SKM-1 treated with dmso at 0.1 percent for 144 hours (cell line): Measurements from ENCODE around the gene CASP12.

ENCODE experiments used
- DNase-seq: peaks from one replicate; lab custom pipeline; 2025; ENCODE audit not compliant: unreplicated experiment; lab: John Stamatoyannopoulos, UW

CASP12 gene

DNA sequence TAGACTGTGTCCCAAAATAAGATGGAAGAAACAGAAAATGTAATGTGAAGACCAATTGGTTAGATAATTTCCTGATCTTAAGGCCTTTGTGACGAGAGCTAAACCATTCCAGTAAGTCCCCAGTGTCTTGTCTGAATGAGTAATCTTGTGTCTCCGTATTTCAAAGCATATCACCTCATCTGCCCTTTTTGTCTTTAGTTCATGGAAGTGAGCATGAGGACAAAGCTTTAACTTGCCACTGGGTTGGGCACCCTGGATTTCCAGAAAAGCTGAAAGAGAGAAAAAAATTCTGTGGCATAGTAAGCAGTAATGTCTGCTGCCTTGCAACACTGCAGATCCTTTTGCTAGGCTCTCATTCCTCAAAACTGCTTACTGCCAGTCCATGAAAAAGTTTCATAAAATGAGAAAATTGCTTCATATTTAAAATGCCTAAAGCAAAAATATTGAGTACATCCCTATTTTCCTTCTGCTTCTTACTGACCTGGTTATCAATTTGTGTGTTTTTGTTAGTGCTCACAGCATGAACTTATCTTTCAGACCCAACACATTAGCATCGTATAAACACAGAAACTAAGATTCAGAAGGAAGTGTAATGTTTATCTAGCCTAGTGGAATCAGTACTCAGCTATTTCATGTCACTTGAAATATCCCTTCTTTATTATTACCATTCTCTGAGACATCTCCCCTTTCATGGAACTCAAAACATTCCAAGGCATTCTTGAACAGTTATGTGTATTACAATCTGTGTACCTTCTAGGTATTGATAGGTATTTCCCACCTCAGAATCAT lies 5.3 kb downstream of the CASP12 start:
- no peak for DNase-seq

DNA sequence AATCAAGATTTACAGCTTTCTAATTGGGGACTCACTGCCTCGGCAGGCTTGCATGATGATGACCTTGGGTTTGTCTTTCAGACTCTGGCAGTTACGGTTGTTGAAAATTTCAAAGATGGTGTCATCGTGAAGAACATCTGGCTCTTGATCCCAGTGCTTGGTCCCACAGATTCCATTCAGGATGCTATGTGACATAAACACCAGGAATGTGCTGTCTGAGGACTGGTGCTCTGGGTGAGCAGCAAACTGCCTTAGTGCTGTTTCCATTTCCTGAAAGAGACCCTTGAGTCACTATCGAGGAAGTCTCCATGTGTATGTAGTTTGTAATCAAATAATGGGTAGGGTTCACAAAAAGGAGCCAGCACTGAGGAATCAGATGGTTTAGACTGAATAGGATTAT lies 7.1 kb downstream of the CASP12 start:
- DNase-seq: no peak

DNA sequence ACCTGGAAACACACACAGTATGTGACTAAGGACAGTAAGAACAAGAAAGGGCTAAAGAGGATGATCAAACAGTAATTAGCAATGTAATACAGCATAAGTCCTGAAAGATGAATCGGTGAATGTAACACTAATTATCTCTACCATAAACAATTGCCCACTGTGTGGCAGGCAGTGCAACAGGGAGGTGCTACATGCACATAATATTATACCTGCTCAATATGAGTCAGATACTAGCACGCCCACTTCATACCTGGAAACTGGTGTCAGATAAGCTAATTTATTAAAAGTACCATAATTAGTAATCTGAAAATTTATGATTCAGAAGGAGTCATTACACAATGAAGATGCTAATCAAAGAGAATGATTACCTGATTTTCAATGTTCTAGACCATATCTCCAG lies 14.9 kb downstream of the CASP12 start:
- no peak for DNase-seq

DNA sequence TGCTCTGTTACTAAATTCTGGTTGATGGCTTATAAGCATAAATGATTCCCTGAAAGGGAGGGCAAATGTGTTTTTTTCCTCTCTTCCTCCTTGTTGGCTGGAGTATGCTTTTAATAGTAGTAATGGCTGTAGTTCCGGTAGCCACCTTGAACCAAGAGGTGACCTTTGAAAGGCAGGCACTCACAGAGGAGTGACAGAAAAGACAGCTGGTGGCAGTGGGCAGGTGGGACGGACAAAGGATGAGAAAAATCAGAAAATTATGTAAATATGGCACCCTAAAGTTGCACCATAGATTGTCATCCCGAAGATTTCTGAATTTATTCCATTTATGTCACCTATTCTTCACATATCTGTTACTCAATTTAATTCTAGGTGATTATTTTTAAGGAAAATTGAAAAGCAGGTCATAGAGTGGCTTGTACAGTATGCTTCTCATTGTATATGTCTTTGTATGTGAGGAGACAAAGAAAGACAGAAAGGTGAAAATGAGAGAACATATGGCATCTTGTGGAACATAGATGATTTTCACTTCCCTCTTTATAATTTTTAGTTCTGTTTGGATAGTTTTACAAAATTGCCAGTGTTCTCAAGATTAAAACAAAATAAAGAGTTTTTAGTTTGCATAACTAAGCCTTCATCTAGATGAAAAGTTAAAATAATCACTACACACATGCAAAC lies 17.0 kb downstream of the CASP12 start:
- DNase-seq: no peak

DNA sequence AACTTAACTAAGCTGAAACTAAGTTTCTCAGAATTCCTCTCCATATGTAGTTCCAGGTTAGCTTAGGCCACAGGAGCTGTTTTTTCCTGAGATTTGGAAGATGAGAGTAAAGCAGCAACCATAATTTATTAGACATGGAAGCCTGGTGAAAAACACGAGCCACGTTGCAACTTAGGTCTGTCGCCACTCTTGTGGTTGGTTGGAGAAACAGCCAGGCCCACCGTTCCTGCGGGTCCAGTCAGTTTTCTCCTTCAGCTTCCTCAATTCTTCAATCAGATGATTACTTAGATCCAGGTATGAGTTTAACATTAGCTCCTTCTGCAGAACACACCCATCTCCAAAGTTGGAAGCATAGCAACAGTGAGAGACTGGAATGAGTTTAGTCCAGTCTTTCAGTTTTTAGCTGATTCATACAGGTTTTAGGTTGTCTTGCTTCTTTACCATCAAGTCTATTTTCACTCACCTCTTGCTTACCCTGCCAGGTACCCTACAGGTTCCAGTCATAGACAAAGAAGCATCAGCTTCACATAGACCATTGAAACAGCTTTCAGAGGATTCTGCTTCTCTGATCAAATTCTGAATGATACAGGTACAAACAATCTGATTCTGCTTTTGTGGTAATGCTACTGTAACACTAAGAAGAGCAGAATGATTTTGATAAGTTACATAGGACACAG lies 18.6 kb downstream of the CASP12 start:
- DNase-seq: no peak

DNA sequence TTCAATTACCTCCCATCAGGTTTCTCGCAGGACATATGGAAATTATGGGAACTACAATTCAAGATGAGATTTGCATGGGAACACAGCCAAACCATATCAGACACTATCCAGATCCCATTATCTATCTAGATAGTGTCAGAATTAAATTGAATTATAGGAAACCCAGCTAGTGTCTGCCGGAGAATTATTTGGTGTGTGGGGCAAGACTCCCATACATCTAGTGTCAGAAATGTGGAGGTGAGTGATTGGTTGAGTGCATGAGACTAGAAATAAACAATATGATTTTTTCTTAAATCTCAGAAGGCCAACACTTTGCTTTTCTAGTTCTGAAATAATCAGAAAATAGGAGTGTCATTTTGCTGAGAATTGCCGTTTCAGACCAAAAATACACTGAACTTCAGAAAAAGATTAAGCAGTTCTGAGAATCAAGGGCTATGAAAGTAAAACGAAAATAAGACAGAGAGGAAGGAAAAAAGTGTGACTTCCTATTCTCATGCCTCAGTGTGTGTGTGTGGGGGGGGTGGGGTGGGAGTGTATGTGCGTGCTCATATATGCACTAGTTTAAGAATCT lies 21.3 kb downstream of the CASP12 start:
- DNase-seq: no peak

DNA sequence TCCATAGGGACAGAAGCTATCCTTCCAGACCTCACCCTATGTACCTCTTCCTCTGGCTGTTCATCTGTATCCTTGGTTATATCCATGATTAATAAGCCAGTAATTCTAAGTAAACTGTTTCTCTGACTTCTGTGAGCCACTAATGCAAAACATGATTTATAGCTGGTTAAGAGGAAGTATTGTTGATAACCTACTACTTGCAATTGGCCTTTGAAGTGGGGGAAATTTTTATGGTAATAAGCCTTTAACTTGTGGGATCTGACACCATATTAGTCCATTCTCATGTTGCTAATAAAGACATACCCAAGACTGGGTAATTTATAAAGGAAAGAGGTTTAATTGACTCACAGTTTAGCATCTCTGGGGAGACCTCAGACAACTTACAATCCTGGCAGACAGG lies 21.9 kb downstream of the CASP12 start:
- DNase-seq: no peak

DNA sequence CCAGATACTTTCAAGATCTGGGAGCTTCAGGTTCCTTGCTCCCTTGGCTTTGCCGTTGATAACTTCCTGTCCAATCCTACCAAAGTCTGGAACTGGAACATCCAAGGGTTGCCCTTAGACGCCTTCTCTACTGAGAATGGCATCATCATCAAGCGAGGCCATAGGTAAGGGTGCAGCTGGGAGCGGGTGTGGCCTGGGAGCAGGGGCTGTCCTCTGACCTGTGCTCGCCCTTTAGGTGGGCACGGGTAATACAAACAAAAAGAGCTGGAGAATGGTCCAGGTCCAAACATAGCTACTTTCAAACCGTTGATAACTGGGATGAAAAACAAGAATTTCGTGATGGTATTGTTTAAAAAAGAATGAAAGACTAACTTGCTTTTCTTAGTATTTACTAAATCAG lies 25.0 kb downstream of the CASP12 start:
- DNase-seq: no peak

DNA sequence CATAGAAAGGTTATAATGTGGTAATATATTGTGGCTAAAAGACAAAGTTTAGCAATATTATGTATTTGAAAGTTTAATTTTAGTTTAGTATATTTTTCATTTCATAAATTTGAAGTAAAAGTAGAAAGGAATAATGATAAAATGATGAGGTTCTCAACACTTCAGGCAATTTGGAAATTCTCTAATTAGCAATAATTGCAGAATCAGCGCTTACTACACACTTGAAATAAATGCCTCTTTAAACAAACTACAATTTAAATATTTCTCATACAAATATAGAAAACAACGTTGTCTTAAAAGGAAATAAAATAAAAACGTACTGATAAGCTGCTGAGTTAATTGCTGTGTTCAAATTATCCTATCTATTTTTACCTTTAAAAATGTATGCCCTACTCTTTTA lies 25.9 kb downstream of the CASP12 start:
- no peak for DNase-seq

DNA sequence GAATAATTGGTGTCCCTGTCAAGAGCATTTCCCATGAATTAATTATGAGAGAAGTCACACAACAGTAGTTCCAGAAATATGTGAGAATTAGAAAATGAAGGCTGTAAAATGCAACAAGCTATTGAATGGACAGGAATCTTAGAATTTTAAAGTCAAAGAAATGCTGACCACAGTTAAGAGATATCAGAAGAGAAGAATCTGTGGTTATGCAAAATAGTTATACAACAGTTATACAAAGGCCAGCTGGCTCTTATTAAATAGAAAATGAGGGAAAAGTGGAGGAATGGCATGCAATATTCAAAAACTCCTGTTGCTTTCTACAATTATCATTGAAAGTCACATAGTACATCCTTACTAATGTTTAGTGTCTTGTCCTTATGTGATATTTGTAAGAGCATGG lies 27.4 kb downstream of the CASP12 start:
- DNase-seq: no peak

DNA sequence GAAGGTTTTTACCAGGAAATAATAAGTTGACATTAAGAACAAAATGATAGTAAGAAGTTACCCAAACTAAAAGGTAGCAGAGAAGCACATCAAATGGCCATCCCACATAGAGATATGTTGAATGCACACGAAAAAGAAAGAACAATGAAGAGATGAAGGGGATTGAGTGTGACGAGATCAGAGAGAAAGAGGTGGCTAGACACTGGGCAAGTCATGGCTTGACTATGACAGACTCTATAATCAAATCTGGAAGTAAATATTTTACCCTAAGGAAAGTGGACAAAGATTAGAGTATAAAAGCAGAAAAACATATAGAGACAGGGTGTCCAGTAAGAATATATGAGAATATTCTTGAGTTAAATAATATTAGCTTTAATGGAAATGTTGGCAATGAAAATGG lies 31.4 kb downstream of the CASP12 start:
- DNase-seq: no peak

DNA sequence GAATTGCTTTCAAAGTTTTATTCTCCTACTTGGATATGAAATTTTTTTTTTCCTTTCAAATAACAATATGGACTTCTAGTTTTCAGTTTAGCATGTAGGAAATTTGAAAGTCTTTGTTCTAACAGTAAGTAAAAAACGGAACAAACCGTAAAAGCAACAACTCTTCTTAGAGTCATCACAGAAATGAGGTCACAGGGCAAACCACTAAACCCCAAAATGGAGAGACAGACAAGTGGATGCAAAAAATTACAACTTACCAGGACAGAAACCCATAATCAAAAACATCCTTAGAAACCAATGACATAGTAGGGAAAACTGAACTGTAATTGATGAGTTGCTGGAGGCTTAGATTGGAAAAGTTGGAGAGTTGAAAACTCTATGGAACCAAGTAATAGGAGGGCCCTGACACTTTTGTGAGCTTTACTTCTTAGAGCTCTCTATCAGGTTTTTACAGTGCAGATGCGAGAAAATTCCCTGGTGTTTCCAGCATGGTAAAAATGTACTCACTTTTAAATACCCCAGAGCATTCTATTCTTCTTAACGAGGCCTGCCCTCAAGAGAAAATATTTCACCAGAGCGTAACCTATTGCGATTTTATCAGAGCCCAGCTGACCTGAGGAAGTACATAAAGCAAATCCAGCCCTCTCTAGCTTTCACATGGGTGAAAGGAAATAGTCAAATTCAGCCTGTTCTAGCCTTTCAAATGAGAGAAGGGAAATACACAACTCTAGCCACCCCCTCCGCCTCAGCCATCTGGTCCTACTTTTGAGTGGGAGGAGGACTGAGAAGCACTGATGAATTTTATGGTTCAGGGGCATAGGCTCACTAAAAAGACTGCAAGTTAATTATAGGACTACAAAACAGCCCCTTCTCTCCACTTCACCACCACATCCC lies 39.1 kb downstream of the CASP12 start:
- no peak for DNase-seq

DNA sequence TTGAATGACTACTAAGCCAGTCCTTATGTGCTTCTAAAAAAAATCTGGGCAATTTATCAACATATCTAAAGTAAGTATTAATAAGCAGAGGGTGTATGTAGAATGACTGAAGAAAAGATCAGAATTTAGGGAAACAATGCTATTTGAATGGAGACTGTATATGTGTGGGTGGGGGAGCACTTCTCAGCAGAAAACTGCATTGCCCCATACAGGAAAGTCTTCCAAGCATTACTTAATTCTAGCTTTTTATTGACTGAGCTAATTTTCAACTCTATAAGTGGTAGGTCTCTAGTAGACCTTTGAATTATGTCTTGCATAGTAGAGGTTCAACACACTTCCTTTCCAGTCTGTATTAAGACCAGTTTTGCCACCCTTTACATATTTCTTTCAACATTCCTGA lies 41.7 kb downstream of the CASP12 start:
- DNase-seq: no peak

DNA sequence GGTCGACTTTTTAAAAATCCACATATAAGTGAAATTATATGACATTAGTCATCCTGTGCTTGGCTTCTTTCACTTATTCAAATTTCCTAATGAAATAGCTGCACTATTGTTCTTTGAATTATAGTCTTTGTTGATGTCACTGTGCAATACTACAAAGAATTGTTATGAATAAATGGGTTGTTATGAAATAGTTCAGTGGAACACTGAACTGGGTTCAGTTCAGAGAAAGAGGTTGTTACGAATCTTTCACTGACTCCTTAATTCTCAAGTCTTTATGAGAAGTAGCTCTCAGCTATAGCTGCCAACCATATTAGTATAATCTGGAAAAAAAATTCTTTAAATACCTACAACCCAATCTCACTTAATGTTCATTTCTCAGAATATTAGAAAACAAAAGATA lies 42.3 kb downstream of the CASP12 start:
- no peak for DNase-seq

DNA sequence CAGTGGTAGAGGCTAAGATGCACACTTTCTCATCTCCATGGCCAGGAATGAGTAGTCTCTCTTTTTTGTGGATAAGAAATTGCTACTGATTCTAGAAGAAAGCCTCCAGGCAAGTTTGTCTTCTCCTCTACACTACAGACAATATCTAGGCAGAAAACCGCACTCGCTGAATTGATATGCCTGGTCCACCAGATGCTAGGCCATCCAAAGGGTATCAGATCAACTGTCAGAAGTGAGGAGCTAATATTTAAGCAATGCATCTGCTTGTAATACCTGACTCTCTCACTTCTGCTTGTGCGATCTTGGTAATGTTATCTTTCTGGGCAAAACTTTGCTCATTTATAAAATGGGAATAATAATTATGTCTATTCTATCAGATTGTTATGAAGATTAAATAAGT lies 45.0 kb downstream of the CASP12 start:
- DNase-seq: no peak

DNA sequence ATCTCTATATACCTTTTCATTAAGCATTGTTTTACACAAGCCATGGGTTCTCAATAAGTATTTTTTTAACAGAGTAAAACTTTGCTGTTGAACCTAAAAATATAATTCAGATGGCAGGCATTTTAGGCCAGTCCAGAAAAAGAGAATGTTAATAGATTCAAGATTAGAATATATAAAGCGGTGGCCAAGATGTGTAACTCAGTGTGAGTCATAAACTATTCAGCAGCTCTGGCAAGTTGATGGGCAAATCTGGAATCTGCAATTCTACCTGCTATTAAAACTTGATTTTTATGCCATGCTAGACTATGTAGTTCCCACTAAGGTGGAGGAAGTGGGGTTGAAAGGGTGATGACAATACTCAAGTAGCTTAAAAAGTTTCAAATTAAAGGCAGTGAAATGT lies 45.4 kb downstream of the CASP12 start:
- DNase-seq: no peak

DNA sequence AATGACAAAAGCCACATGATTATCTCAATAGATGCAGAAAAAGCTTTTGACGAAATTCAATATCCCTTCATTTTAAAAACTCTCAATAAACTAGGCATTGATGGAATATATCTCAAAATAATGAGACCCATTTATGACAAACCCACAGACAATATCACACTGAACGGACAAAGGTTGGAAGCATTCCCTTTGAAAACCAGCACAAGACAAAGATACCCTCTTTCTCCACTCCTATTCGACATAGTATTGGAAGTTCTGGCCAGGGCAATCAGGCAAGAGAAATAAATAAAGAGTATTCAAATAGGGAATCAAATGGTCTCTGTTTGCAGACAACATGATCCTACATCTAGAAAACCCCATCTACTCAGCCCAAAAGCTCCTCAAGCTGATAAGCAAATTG lies 52.0 kb downstream of the CASP12 start:
- no peak for DNase-seq

DNA sequence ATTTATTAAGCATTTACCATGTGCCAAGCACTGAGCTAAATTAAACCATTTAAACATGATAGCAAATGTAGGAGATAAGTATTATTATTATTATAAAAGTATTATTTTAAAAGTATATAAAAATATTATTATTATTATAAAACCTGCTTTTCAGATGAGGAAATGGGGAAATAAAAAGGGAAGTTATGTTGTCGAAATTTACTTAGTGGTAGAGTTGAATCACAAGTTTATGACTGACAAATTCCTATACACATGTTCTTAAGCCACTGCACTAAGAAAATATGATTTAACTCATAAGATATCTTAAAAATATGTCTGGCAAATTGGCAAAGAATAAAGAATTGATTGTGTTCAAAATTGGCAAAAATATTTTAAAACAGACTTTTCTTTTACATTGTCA lies 53.8 kb downstream of the CASP12 start:
- DNase-seq: no peak

DNA sequence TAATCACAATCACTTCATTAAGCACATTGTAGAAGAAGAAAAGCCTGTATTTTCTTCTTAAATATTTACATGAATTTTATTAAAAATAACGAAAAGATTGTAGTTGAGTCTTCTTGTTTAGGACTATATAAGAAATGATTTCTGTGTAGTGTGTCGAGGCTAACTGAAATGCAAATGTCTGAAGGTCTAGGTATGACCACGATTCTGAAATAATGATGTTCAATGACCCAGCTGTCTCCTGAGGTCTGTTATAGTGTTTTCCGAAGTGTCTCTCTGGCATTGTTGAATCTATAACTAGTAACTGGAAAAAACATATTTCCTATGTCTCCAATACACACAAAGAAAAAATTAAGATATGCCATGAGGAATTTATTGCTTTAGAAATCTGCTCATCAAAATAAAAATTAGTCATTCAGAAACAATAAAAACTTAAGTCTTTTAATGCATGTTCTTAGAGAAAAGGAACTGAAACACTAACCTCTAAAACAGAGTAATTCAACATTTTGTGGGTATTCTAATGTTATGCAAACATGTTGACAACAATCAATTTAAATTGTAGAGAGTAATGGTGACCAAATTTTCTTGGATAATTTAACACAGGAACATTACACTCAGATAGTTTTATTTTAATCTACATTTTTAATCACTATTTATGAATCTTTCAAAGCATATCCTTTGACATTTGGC lies 55.0 kb downstream of the CASP12 start:
- no peak for DNase-seq

DNA sequence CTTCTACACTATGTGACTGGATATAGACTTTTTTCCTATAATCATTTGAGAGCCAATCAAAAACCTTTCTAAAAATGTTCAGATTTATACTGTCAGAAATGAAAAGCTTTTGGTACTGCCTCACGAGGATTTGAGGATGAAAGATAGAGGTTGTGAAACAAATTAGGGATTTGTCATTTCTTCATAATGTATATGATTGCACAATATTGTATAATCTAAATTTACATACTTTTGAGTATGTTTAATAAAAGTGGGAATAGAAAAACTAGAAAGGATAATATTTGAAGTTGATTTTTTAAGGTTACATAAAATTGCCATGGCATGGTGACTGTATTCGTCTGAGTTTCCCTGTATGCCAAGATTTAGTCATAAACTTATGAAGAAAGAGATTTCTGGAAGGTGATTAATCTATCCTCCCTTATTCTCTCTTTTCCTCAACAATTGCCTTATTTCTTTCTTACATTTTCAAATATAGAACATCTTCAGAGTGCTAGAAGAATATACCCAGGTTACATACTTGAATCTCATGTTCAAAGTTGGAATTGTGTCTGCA lies 56.2 kb downstream of the CASP12 start:
- no peak for DNase-seq
